Gastroesophageal sphincter (tissue), 4 donors: ENCODE measurements around the gene PAFAH2. TPM values are rescaled to one million over a fixed set of nuclear protein-coding genes. Genes with fewer than 3 reads are reported as not detected.

Source experiments
- ATAC-seq: fragments of 150-250 bp; one replicate; pipeline ENCODE4 v1.9.1; 2016; ENCODE audit warnings: mild to moderate bottlenecking, moderate library complexity
- H3K27ac ChIP-seq, 4 donors: fragments of 200-600 bp; sonication (generic) in 3 of 4; 1 replicate in 3 of 4; 2 replicates in 1 of 4; pipeline ENCODE4 v1.5.1; 2016 to 2019
- H3K27me3 ChIP-seq: fragments of 200-600 bp; sonication (generic); one replicate; pipeline ENCODE4 v1.5.1; 2019
- H3K36me3 ChIP-seq, 2 donors: fragments of 200-600 bp; sonication (generic); one replicate each; pipeline ENCODE4 v1.5.1; 2019; ENCODE audit warnings: control low read depth in 1 of 2
- H3K4me1 ChIP-seq, 3 donors: fragments of 200-600 bp; sonication (generic); 1 replicate in 2 of 3; 2 replicates in 1 of 3; pipeline ENCODE4 v1.5.1; 2016 to 2019; ENCODE audit warnings: control low read depth in 2 of 3
- H3K4me3 ChIP-seq, 2 donors: fragments of 200-600 bp; sonication (generic); one replicate each; pipeline ENCODE4 v1.5.1; 2019; ENCODE audit warnings: mild to moderate bottlenecking in 1 of 2, moderate library complexity in 1 of 2
- H3K9me3 ChIP-seq, 3 donors: fragments of 200-600 bp; sonication (generic); one replicate each; pipeline ENCODE4 v1.5.1; 2017 to 2019; ENCODE audit warnings: control low read depth in 2 of 3
- CTCF ChIP-seq, 4 experiments: fragments of 200-600 bp in 2 of 4; fragments of 450-650 bp in 2 of 4; sonication (generic) in 1 of 4; IDR thresholded peaks; one replicate each; pipeline ENCODE4 v1.5.1; 2017 to 2019; ENCODE audit warnings: antibody characterized with exemption in 4 of 4, mild to moderate bottlenecking in 2 of 4, moderate library complexity in 2 of 4
- EP300 ChIP-seq: sonication (generic); formaldehyde crosslinking; IDR thresholded peaks from one replicate; pipeline ENCODE4 v1.6.1; 2017; ENCODE audit warnings: antibody characterized with exemption, mild to moderate bottlenecking
- POLR2A ChIP-seq, 2 donors: fragments of 450-650 bp; IDR thresholded peaks; one replicate each; pipeline ENCODE4 v1.6.1; 2017; ENCODE audit warnings: antibody characterized with exemption in 2 of 2, mild to moderate bottlenecking in 2 of 2, moderate library complexity in 1 of 2
- POLR2AphosphoS5 ChIP-seq: sonication (generic); formaldehyde crosslinking; IDR thresholded peaks from one replicate; pipeline ENCODE4 v1.6.1; 2017; ENCODE audit warnings: antibody characterized with exemption
- WGBS, 2 donors: methylation state at CpG; one replicate each; pipeline ENCODE4 v1.1.5; 2018; ENCODE audit warnings: low coverage in 1 of 2; 5-methylcytosine and 5-hydroxymethylcytosine counted together
- total RNA-seq, 4 donors: library from RNA; depleted of rRNA; stranded (reverse); fragments of >200 nt; gene quantifications; one replicate each; pipeline ENCODE4 v1.1.0, GENCODE V29; 2016

Gene PAFAH2
- total RNA-seq, 4 donors from 2014 or later = 6.6 to 12.2 (median 8.5) TPM

- 56 to 69% methylated on average over 4 to 10 of the region's 10 CpGs for WGBS, 2 donors
- Histone ChIP-seq H3K27ac (no peak overlapping the region), H3K9me3 (no peaks in the 10 kb centered on the region), H3K27me3 (no peaks in the 10 kb centered on the region), H3K36me3 (peaks cover 0 to 21% of the 10 kb centered on the region in 2 donors), H3K4me1 (peaks cover 0 to 25% (median 6%) of the 10 kb centered on the region in 3 donors), H3K4me3 (no peak overlapping the region)
- no peak for ATAC-seq
- TF ChIP-seq EP300 = no peak
- no peak for TF ChIP-seq POLR2A (IDR thresholded peaks at IDR 0.05)
- TF ChIP-seq CTCF (IDR thresholded peaks at IDR 0.05) = no peak
- TF ChIP-seq POLR2AphosphoS5 = no peak
These were observed 43.5 kb downstream of the PAFAH2 start for GRCh38 chr1:25954282-25954938.

- ATAC-seq = peak; percentile 67
- peaks cover 0 to 25% (median 6%) of the 10 kb centered on the region in 3 donors for H3K4me1 ChIP-seq
- H3K36me3 ChIP-seq = peaks cover 0 to 6% of the 10 kb centered on the region in 2 donors
- H3K27me3 ChIP-seq = no peaks in the 10 kb centered on the region
- no peak overlapping the region for H3K27ac ChIP-seq
- no peaks in the 10 kb centered on the region for H3K9me3 ChIP-seq
- no peak overlapping the region for H3K4me3 ChIP-seq
- TF ChIP-seq POLR2A (IDR thresholded peaks at IDR 0.05) (no peak), EP300 (no peak), CTCF (IDR thresholded peaks at IDR 0.05) (no peak), POLR2AphosphoS5 (no peak)
- 3 to 7% methylated on average over 2 to 4 of the region's 4 CpGs for WGBS, 2 donors
These were observed 44.9 kb downstream of the PAFAH2 start for GRCh38 chr1:25952841-25953401.

GRCh38 chr1:25948641-25949040 is 49.2 kb downstream of the PAFAH2 start:
- Histone ChIP-seq H3K27ac (no peak overlapping the region), H3K4me3 (no peak overlapping the region), H3K4me1 (peaks cover 0 to 14% (median 6%) of the 10 kb centered on the region in 3 donors), H3K9me3 (peaks cover 0 to 8% (median 0%) of the 10 kb centered on the region in 3 donors), H3K36me3 (no peaks in the 10 kb centered on the region), H3K27me3 (no peaks in the 10 kb centered on the region)
- WGBS, 2 donors = 75 to 88% methylated on average over 4 of the region's 4 CpGs
- ATAC-seq = no peak
- no peak for TF ChIP-seq POLR2AphosphoS5

- TF ChIP-seq EP300 (no peak), POLR2AphosphoS5 (no peak), CTCF (IDR thresholded peaks at IDR 0.05) (no peak), POLR2A (IDR thresholded peaks at IDR 0.05) (no peak)
- ATAC-seq = no peak
- Histone ChIP-seq H3K4me1 (no peaks in the 10 kb centered on the region), H3K27ac (no peak overlapping the region), H3K9me3 (peaks cover 0 to 11% (median 0%) of the 10 kb centered on the region in 3 donors), H3K4me3 (no peak overlapping the region), H3K27me3 (no peaks in the 10 kb centered on the region), H3K36me3 (no peaks in the 10 kb centered on the region)
- WGBS, 2 donors = 100% methylated on average over 2 of the region's 2 CpGs; no CpG with 5 or more reads in 1 of the 2 donors
These were observed 50.8 kb downstream of the PAFAH2 start for GRCh38 chr1:25947027-25947426.

- peaks cover 0 to 11% (median 0%) of the 10 kb centered on the region in 3 donors for H3K9me3 ChIP-seq
- no peak overlapping the region for H3K4me3 ChIP-seq
- no peak for ATAC-seq
- H3K4me1 ChIP-seq = no peaks in the 10 kb centered on the region
- H3K27me3 ChIP-seq = no peaks in the 10 kb centered on the region
- H3K27ac ChIP-seq = no peak overlapping the region
- no peaks in the 10 kb centered on the region for H3K36me3 ChIP-seq
- 54 to 100% methylated on average over 1 to 3 of the region's 5 CpGs for WGBS, 2 donors
- no peak for TF ChIP-seq POLR2AphosphoS5
- TF ChIP-seq CTCF (IDR thresholded peaks at IDR 0.05) = no peak
- TF ChIP-seq POLR2A (IDR thresholded peaks at IDR 0.05) = no peak
- TF ChIP-seq EP300 = no peak
These were observed 52.1 kb downstream of the PAFAH2 start for GRCh38 chr1:25945761-25946160.
